Right lobe of liver (tissue), 6 donors: ENCODE measurements around the gene UBALD1. TPM values are rescaled to one million over a fixed set of nuclear protein-coding genes. Genes with fewer than 3 reads are reported as not detected.

Experiments used
- ATAC-seq, 4 donors: fragments of 200-7000 bp; cut with Tn5 transposase; one replicate each; pipeline ENCODE4 v1.9.1; 2020; ENCODE audit warnings: mild to moderate bottlenecking in 4 of 4, moderate library complexity in 4 of 4
- DNase-seq, 3 donors: peaks; one replicate each; pipeline ENCODE4 v3.0.0-alpha.2; 2020
- H3K27ac ChIP-seq, 3 donors: fragments of 200-600 bp; one replicate each; pipeline ENCODE4 v1.8.0; 2022
- H3K27me3 ChIP-seq, 2 donors: fragments of 200-600 bp; one replicate each; pipeline ENCODE4 v1.8.0; 2022
- H3K36me3 ChIP-seq, 4 donors: fragments of 200-600 bp; sonication (generic) in 1 of 4; one replicate each; pipeline versions ENCODE4 v1.5.1 to v1.8.0; 2017 to 2022; ENCODE audit warnings: control low read depth in 1 of 4
- H3K4me1 ChIP-seq, 4 donors: fragments of 200-600 bp; sonication (generic) in 1 of 4; one replicate each; pipeline versions ENCODE4 v1.5.1 to v1.8.0; 2017 to 2022; ENCODE audit warnings: control low read depth in 1 of 4
- H3K4me3 ChIP-seq, 3 donors: fragments of 200-600 bp; one replicate each; pipeline ENCODE4 v1.8.0; 2022
- H3K9me3 ChIP-seq, 4 donors: fragments of 200-600 bp; sonication (generic) in 1 of 4; one replicate each; pipeline versions ENCODE4 v1.5.1 to v1.8.0; 2017 to 2022; ENCODE audit warnings: control low read depth in 1 of 4
- CTCF ChIP-seq, 4 donors: fragments of 200-600 bp in 3 of 4; fragments of 450-650 bp in 1 of 4; IDR thresholded peaks; one replicate each; pipeline versions ENCODE4 v1.5.1 to v1.8.0; 2016 to 2022; ENCODE audit warnings: antibody characterized with exemption in 4 of 4, mild to moderate bottlenecking in 2 of 4
- POLR2A ChIP-seq: fragments of 450-650 bp; IDR thresholded peaks from one replicate; pipeline ENCODE4 v1.6.1; 2017; ENCODE audit warnings: antibody characterized with exemption, mild to moderate bottlenecking
- WGBS: methylation state at CpG from one replicate; pipeline ENCODE4 v1.1.6; 2018; ENCODE audit warnings: low coverage, low lambda C conversion rate; ENCODE audit not compliant: insufficient coverage; ENCODE audit errors: missing lambda C conversion rate; 5-methylcytosine and 5-hydroxymethylcytosine counted together
- intact Hi-C, 2 donors: fragments of 100-400 bp; cut with DNase I; formaldehyde crosslinking; loops; one replicate each; pipeline versions ENCODE4 v1.11.2 to v1.14.1; 2022
- total RNA-seq, 6 experiments: library from RNA; depleted of rRNA in 2 of 6; stranded (reverse); fragments of >200 nt in 2 of 6; fragmentation: NEBNext Ultra II Directional in 3 of 6; extraction: Animal tissue kit (Norgen Biotek cat#: 25700) in 3 of 6; gene quantifications; one replicate each; pipeline versions ENCODE4 v1.1.0 to v1.2.4, GENCODE V29; 2016 to 2023
- donor health status: DM: no; HTN: yes; CAD: no.
- donor health status: DM: no; HTN: no; CAD: no.
- donor health status: DM: no; HTN: no; CAD: no.
- donor health status: DM: no; HTN: yes; CAD: no.
- donor health status: DM: no; HTN: yes; CAD: no.

UBALD1 gene
- total RNA-seq, 6 experiments from 2014 or later: 6.4 to 29.5 (median 17.2) TPM

DNA sequence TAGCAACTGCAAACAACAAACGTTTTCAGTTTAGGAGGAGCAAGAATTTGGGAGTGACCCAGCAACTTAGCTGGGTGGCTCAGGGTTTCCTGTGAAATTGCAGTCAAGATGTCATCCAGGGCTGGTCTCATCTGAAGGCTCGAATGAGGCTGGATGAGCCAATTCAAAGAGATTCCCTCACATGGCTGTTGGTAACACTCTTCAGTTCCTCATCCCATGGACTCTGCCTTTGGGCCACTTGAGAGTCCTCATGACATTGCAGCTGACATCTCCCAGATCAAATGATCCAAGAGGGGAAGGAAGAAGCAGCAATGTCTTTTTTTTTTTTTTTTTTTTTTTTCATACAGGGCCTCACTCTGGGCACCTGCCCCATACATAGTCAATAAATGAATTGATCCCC is 26.3 kb downstream of the UBALD1 start:
- Histone ChIP-seq H3K9me3 (no peaks in the 10 kb centered on the region), H3K4me1 (no peaks in the 10 kb centered on the region), H3K4me3 (no peak overlapping the region), H3K27ac (no peak overlapping the region), H3K27me3 (no peaks in the 10 kb centered on the region), H3K36me3 (no peaks in the 10 kb centered on the region)
- no peak for ATAC-seq
- intact Hi-C loops: no loop called here
- no peak for DNase-seq
- 71% methylated on average over 1 of the region's 2 CpGs for WGBS
- TF ChIP-seq CTCF (IDR thresholded peaks at IDR 0.05) (no peak), POLR2A (no peak)

DNA sequence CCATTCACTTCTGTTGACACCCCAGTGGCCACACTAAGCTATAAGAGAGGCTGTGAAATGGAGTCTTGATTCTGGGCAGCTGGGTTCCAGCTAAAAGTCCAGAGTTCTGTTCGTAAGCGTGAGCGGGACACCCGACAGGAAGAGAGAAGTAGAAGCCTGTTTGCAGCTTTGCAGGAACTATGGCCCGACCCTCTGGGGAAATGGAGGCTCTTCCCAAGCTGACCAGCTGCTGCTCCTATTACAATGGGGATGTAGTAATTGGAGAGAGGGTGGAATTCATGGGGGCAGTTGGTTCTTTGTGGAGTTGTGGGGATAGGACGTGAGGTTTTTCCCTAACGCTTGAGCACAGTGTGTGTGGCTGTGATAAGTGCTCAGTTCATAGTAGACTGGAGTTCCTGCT is 28.4 kb downstream of the UBALD1 start:
- no peak for TF ChIP-seq POLR2A
- no peak for TF ChIP-seq CTCF (IDR thresholded peaks at IDR 0.05)
- 35% methylated on average over 5 of the region's 7 CpGs for WGBS
- intact Hi-C loops: no loop called here
- Histone ChIP-seq H3K27me3 (no peaks in the 10 kb centered on the region), H3K4me3 (no peak overlapping the region), H3K36me3 (no peaks in the 10 kb centered on the region), H3K9me3 (no peaks in the 10 kb centered on the region), H3K27ac (no peak overlapping the region), H3K4me1 (no peaks in the 10 kb centered on the region)
- DNase-seq (no peak), ATAC-seq (no peak)

GRCh38 chr16:4583906-4584305 is 30.8 kb downstream of the UBALD1 start:
- no peaks in the 10 kb centered on the region for H3K9me3 ChIP-seq
- TF ChIP-seq CTCF (IDR thresholded peaks at IDR 0.05): no peak
- TF ChIP-seq POLR2A: no peak
- no peaks in the 10 kb centered on the region for H3K36me3 ChIP-seq
- H3K4me3 ChIP-seq: no peak overlapping the region
- no peak overlapping the region for H3K27ac ChIP-seq
- intact Hi-C loops: no loop called here
- DNase-seq: no peak
- no peaks in the 10 kb centered on the region for H3K27me3 ChIP-seq
- no peak for ATAC-seq
- no peaks in the 10 kb centered on the region for H3K4me1 ChIP-seq
- 78% methylated on average over 3 of the region's 4 CpGs for WGBS

DNA sequence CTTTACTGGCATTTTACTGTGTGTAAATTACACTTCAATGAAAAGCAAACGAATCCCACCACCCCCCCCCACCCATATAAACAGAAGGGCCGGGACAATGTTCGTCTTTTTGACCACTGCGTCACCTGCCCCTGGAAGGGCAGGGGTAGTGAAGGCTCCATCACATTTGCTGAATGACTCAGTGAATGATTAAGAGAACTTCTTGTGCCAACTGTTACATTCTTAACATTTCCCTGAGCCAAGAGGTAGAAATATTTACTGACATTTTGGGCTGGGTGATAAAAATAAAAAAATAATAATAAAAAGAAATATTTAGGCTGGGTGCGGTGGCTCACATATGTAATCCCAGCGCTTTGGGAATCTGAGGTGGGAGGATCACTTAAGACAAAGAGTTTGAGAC is 34.4 kb downstream of the UBALD1 start:
- DNase-seq: no peak
- 55% methylated on average over 6 of the region's 6 CpGs for WGBS
- Histone ChIP-seq H3K36me3 (no peaks in the 10 kb centered on the region), H3K4me1 (no peaks in the 10 kb centered on the region), H3K27ac (no peak overlapping the region), H3K27me3 (no peaks in the 10 kb centered on the region), H3K9me3 (no peaks in the 10 kb centered on the region), H3K4me3 (no peak overlapping the region)
- TF ChIP-seq POLR2A: no peak
- no peak for TF ChIP-seq CTCF (IDR thresholded peaks at IDR 0.05)
- intact Hi-C loops: no loop called here
- no peak for ATAC-seq

- Histone ChIP-seq H3K4me3 (no peak overlapping the region), H3K4me1 (no peaks in the 10 kb centered on the region), H3K27ac (no peak overlapping the region), H3K9me3 (no peaks in the 10 kb centered on the region), H3K27me3 (no peaks in the 10 kb centered on the region), H3K36me3 (no peaks in the 10 kb centered on the region)
- TF ChIP-seq CTCF (IDR thresholded peaks at IDR 0.05) (no peak), POLR2A (no peak)
- DNase-seq: no peak
- no peak for ATAC-seq
- WGBS: 85% methylated on average over 6 of the region's 13 CpGs
- intact Hi-C loops: no loop called here
Measured at GRCh38 chr16:4578961-4579530, 35.6 kb downstream of the UBALD1 start.
